ENCODE measurements around the gene PKD1.

Gene PKD1

DNA sequence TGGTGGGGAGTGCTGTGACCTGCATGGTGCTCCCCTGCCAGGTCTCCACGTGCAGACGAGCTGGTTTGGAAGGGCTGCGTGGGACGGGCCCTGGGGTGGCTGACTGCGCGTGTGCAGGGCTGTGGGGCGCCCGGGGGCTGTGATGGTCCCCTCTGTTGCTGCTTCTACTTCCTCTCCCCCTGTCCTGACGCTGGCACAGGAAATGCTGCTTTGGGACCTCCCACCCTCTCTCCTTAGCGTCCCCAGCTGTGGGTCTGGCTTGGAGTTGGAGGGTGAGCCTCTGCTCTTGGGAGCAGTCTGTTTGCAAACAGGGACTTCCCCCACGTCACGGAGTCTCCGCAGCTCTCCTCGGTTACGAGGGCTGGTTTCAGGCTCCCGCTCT is 52.7 kb downstream of the PKD1 start:
- Histone ChIP-seq H3K27ac (ENCODE audit: low read length, poor library complexity, severe bottlenecking) (no peak overlapping the region), H3K9ac (ENCODE audit: low read length) (no peak overlapping the region), H2BK12ac (ENCODE audit: low read length in 2 of 2) (no peak overlapping the region), H3K79me1 (replicated peaks; ENCODE audit: low read length, poor library complexity, severe bottlenecking) (peaks cover 9% of the 10 kb centered on the region), H3K14ac (ENCODE audit: low read length in 2 of 2) (no peak overlapping the region), H3K9me3 (ENCODE audit: control insufficient read depth, low read length) (no peaks in the 10 kb centered on the region), H3K18ac (ENCODE audit: low read depth in 1 of 2, low read length in 2 of 2) (no peak overlapping the region), H3K4me3 (ENCODE audit: insufficient read depth in 1 of 2, low read depth in 1 of 2, low read length in 2 of 2) (no peak overlapping the region), H3K27me3 (ENCODE audit: control insufficient read depth in 1 of 2, insufficient read depth in 1 of 2, low read length in 2 of 2) (no peaks in the 10 kb centered on the region), H2BK15ac (ENCODE audit: low read depth, poor library complexity, severe bottlenecking) (no peak overlapping the region), H3K4me1 (ENCODE audit: control insufficient read depth, insufficient read depth, low read depth, low read length) (peaks cover 28% of the 10 kb centered on the region), H3K23ac (ENCODE audit: low read length in 2 of 2) (no peak overlapping the region), H4K8ac (ENCODE audit: low read length) (no peak overlapping the region), H4K91ac (ENCODE audit: low read length) (no peak overlapping the region), H2BK5ac (ENCODE audit: low read depth, low read length, poor library complexity, severe bottlenecking) (no peak overlapping the region), H3K4ac (ENCODE audit: low read depth in 1 of 2, low read length in 2 of 2) (no peak overlapping the region), H3K36me3 (ENCODE audit: control insufficient read depth in 1 of 2, insufficient read depth in 2 of 2, low read depth in 1 of 2, low read length in 2 of 2) (peaks cover 74 to 100% of the 10 kb centered on the region in 2 experiments), H2AK5ac (ENCODE audit: low read length, severe bottlenecking) (no peak overlapping the region), H2AFZ (ENCODE audit: low read depth, low read length) (no peak overlapping the region), H3K4me2 (ENCODE audit: low read length, poor library complexity, severe bottlenecking) (no peak overlapping the region), H2BK120ac (ENCODE audit: low read depth, low read length) (no peak overlapping the region)
- DNase-seq: no peak
- WGBS: 88% methylated on average over 15 of the region's 16 CpGs

- Histone ChIP-seq H3K23ac (ENCODE audit: low read length in 2 of 2) (no peak overlapping the region), H3K4me2 (ENCODE audit: low read length, poor library complexity, severe bottlenecking) (no peak overlapping the region), H3K18ac (ENCODE audit: low read depth in 1 of 2, low read length in 2 of 2) (no peak overlapping the region), H4K91ac (ENCODE audit: low read length) (no peak overlapping the region), H2AK5ac (ENCODE audit: low read length, severe bottlenecking) (no peak overlapping the region), H3K4me3 (ENCODE audit: insufficient read depth in 1 of 2, low read depth in 1 of 2, low read length in 2 of 2) (no peak overlapping the region), H3K9me3 (ENCODE audit: control insufficient read depth, low read length) (no peaks in the 10 kb centered on the region), H2AFZ (ENCODE audit: low read depth, low read length) (no peak overlapping the region), H3K9ac (ENCODE audit: low read length) (no peak overlapping the region), H2BK120ac (ENCODE audit: low read depth, low read length) (no peak overlapping the region), H2BK15ac (ENCODE audit: low read depth, poor library complexity, severe bottlenecking) (no peak overlapping the region), H3K27ac (ENCODE audit: low read length, poor library complexity, severe bottlenecking) (no peak overlapping the region), H3K14ac (ENCODE audit: low read length in 2 of 2) (no peak overlapping the region), H3K79me1 (replicated peaks; ENCODE audit: low read length, poor library complexity, severe bottlenecking) (peaks cover 13% of the 10 kb centered on the region), H3K4me1 (ENCODE audit: control insufficient read depth, insufficient read depth, low read depth, low read length) (peaks cover 25% of the 10 kb centered on the region), H3K4ac (ENCODE audit: low read depth in 1 of 2, low read length in 2 of 2) (no peak overlapping the region), H4K8ac (ENCODE audit: low read length) (no peak overlapping the region), H2BK12ac (ENCODE audit: low read length in 2 of 2) (no peak overlapping the region), H3K27me3 (ENCODE audit: control insufficient read depth in 1 of 2, insufficient read depth in 1 of 2, low read length in 2 of 2) (no peaks in the 10 kb centered on the region), H3K36me3 (ENCODE audit: control insufficient read depth in 1 of 2, insufficient read depth in 2 of 2, low read depth in 1 of 2, low read length in 2 of 2) (peaks cover 72 to 100% of the 10 kb centered on the region in 2 experiments), H2BK5ac (ENCODE audit: low read depth, low read length, poor library complexity, severe bottlenecking) (no peak overlapping the region)
- DNase-seq: no peak
- 87% methylated on average over 32 of the region's 32 CpGs for WGBS
These were observed 53.3 kb downstream of the PKD1 start for GRCh38 chr16:2082171-2082982.

GRCh38 chr16:2081201-2082084 is 54.3 kb downstream of the PKD1 start:
- Histone ChIP-seq H3K79me1 (replicated peaks; ENCODE audit: low read length, poor library complexity, severe bottlenecking) (peaks cover 16% of the 10 kb centered on the region), H3K9me3 (ENCODE audit: control insufficient read depth, low read length) (no peaks in the 10 kb centered on the region), H2BK5ac (ENCODE audit: low read depth, low read length, poor library complexity, severe bottlenecking) (no peak overlapping the region), H3K4me3 (ENCODE audit: insufficient read depth in 1 of 2, low read depth in 1 of 2, low read length in 2 of 2) (no peak overlapping the region), H3K23ac (ENCODE audit: low read length in 2 of 2) (no peak overlapping the region), H2BK12ac (ENCODE audit: low read length in 2 of 2) (no peak overlapping the region), H3K27ac (ENCODE audit: low read length, poor library complexity, severe bottlenecking) (no peak overlapping the region), H4K8ac (ENCODE audit: low read length) (no peak overlapping the region), H3K18ac (ENCODE audit: low read depth in 1 of 2, low read length in 2 of 2) (no peak overlapping the region), H2AFZ (ENCODE audit: low read depth, low read length) (no peak overlapping the region), H3K36me3 (ENCODE audit: control insufficient read depth in 1 of 2, insufficient read depth in 2 of 2, low read depth in 1 of 2, low read length in 2 of 2) (peaks cover 65 to 100% of the 10 kb centered on the region in 2 experiments), H2AK5ac (ENCODE audit: low read length, severe bottlenecking) (no peak overlapping the region), H2BK120ac (ENCODE audit: low read depth, low read length) (no peak overlapping the region), H3K4ac (ENCODE audit: low read depth in 1 of 2, low read length in 2 of 2) (no peak overlapping the region), H3K4me1 (ENCODE audit: control insufficient read depth, insufficient read depth, low read depth, low read length) (peaks cover 18% of the 10 kb centered on the region), H2BK15ac (ENCODE audit: low read depth, poor library complexity, severe bottlenecking) (no peak overlapping the region), H3K27me3 (ENCODE audit: control insufficient read depth in 1 of 2, insufficient read depth in 1 of 2, low read length in 2 of 2) (no peaks in the 10 kb centered on the region), H3K14ac (ENCODE audit: low read length in 2 of 2) (no peak overlapping the region), H4K91ac (ENCODE audit: low read length) (no peak overlapping the region), H3K9ac (ENCODE audit: low read length) (no peak overlapping the region), H3K4me2 (ENCODE audit: low read length, poor library complexity, severe bottlenecking) (no peak overlapping the region)
- no peak for DNase-seq
- 95% methylated on average over 35 of the region's 35 CpGs for WGBS

DNA sequence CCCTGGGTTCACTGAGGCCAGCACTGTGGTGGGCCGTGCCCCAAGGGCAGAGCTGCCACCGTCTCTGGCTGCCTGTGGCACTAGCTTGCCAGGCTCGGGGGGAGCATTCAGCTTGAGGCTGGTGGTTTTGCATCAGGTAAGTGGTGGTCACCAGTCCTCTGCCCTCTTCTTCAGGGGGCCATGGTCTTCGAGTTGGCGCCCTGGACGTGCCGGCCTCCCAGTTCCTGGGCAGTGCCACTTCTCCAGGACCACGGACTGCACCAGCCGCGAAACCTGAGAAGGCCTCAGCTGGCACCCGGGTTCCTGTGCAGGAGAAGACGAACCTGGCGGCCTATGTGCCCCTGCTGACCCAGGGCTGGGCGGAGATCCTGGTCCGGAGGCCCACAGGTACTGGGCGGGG is 55.7 kb downstream of the PKD1 start:
- Histone ChIP-seq H3K4ac (ENCODE audit: low read depth in 1 of 2, low read length in 2 of 2) (no peak overlapping the region), H3K4me3 (ENCODE audit: insufficient read depth in 1 of 2, low read depth in 1 of 2, low read length in 2 of 2) (no peak overlapping the region), H2AFZ (ENCODE audit: low read depth, low read length) (no peak overlapping the region), H3K23ac (ENCODE audit: low read length in 2 of 2) (no peak overlapping the region), H3K4me2 (ENCODE audit: low read length, poor library complexity, severe bottlenecking) (no peak overlapping the region), H3K27me3 (ENCODE audit: control insufficient read depth in 1 of 2, insufficient read depth in 1 of 2, low read length in 2 of 2) (no peaks in the 10 kb centered on the region), H3K14ac (ENCODE audit: low read length in 2 of 2) (no peak overlapping the region), H2BK15ac (ENCODE audit: low read depth, poor library complexity, severe bottlenecking) (no peak overlapping the region), H3K79me1 (replicated peaks; ENCODE audit: low read length, poor library complexity, severe bottlenecking) (peaks cover 17% of the 10 kb centered on the region), H2BK120ac (ENCODE audit: low read depth, low read length) (no peak overlapping the region), H3K27ac (ENCODE audit: low read length, poor library complexity, severe bottlenecking) (no peak overlapping the region), H3K9ac (ENCODE audit: low read length) (no peak overlapping the region), H3K9me3 (ENCODE audit: control insufficient read depth, low read length) (no peaks in the 10 kb centered on the region), H4K8ac (ENCODE audit: low read length) (no peak overlapping the region), H2BK12ac (ENCODE audit: low read length in 2 of 2) (no peak overlapping the region), H3K18ac (ENCODE audit: low read depth in 1 of 2, low read length in 2 of 2) (no peak overlapping the region), H2BK5ac (ENCODE audit: low read depth, low read length, poor library complexity, severe bottlenecking) (no peak overlapping the region), H2AK5ac (ENCODE audit: low read length, severe bottlenecking) (no peak overlapping the region), H3K36me3 (ENCODE audit: control insufficient read depth in 1 of 2, insufficient read depth in 2 of 2, low read depth in 1 of 2, low read length in 2 of 2) (peaks cover 65 to 99% of the 10 kb centered on the region in 2 experiments), H4K91ac (ENCODE audit: low read length) (no peak overlapping the region), H3K4me1 (ENCODE audit: control insufficient read depth, insufficient read depth, low read depth, low read length) (peaks cover 14% of the 10 kb centered on the region)
- DNase-seq: no peak
- WGBS: 98% methylated on average over 16 of the region's 16 CpGs

Measured in mesenchymal stem cell (in vitro differentiated cells and primary cell).